ENCODE measurements around the gene RPS24.

RPS24 gene

DNA sequence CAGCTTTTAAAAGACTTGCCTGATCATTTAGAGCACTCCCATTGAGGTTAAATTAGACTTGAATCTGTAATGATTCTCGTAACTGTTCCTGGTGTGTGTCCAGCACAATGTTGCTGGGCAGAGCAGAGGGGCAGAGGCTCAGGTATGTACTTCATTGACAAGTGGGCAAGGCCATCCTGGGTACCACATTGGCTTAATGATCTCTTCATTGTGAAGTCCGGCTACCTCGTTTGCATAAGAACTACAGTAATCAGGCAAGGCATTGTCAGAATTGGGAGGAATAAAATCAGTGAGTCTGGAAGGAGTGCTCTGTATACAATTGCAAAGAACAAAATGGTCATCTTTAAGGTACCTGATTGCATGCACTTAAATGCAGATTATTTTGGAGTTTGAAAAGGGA, 6.1 kb downstream of the RPS24 start:
- no peaks in the 10 kb centered on the region for H3K27me3 ChIP-seq (ENCODE audit: control insufficient read depth, insufficient read depth, low read length)
- H3K4me1 ChIP-seq (ENCODE audit: control insufficient read depth, insufficient read depth, low read length) = peaks cover 3% of the 10 kb centered on the region; the same call in 1 of the 2 replicates
- no peak overlapping the region for H3K4me3 ChIP-seq (ENCODE audit: low read length)
- no peak overlapping the region for H3K27ac ChIP-seq (ENCODE audit: low read length)
- no CpG with 5 or more reads among the region's 3 CpGs for WGBS (ENCODE audit: insufficient coverage, insufficient read length)
- no peak for DNase-seq (ENCODE audit: low read depth, low spot score)
- H3K9me3 ChIP-seq (ENCODE audit: control insufficient read depth, insufficient read depth, low read length) = no peaks in the 10 kb centered on the region
- H3K36me3 ChIP-seq (ENCODE audit: control insufficient read depth, insufficient read depth, low read length) = peaks cover 47% of the 10 kb centered on the region; the same call in 1 of the 2 replicates

DNA sequence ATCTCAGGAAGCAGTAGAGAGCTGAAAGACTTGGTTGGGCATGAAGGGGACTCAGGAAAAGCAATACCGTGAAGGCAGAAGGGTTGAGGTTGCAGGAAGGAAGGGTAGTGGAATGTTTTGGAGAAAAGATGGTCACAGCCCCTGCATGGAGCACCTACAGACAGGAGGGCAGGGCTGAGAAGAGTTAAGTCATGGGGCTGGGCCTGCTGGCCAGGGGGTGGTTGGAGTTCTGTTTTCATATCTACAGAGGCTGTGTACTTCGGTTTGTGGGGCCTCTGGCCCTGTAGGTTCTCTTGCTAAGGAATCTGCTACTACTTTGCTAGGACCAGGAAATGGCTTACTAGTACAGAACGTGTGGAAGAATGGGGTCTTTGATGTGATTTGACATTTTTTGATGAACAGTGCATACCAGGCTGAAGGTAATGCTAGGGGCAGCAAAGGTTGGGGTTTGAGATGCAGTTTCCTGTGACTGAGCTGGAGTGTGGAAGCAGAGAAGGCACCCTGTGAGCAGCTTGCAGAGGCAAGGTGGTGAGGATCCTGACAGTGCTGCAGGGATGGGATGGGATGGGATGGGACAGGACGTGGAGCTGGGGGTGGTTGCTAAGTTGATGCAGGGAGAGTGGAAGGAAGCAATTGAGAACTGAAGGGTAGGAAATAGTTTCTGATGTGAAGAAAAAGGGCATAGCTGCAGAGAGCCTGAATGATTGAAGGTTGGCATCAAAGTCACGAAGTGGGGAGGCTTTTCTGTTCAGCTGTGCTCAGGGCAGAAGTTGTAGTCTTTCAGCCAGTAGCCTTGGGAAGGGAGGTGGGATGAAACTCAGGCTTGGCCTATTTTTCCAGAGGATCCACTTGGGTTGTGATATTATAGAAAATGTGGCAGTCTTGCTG, 7.8 kb downstream of the RPS24 start:
- no CpG with 5 or more reads among the region's 5 CpGs for WGBS (ENCODE audit: insufficient coverage, insufficient read length)
- Histone ChIP-seq H3K4me1 (ENCODE audit: control insufficient read depth, insufficient read depth, low read length) (no peaks in the 10 kb centered on the region; the same call in 1 of the 2 replicates), H3K36me3 (ENCODE audit: control insufficient read depth, insufficient read depth, low read length) (peaks cover 34% of the 10 kb centered on the region; the same call in 1 of the 2 replicates), H3K27me3 (ENCODE audit: control insufficient read depth, insufficient read depth, low read length) (no peaks in the 10 kb centered on the region), H3K9me3 (ENCODE audit: control insufficient read depth, insufficient read depth, low read length) (no peaks in the 10 kb centered on the region), H3K4me3 (ENCODE audit: low read length) (no peak overlapping the region), H3K27ac (ENCODE audit: low read length) (no peak overlapping the region)
- DNase-seq (ENCODE audit: low read depth, low spot score) = no peak

DNA sequence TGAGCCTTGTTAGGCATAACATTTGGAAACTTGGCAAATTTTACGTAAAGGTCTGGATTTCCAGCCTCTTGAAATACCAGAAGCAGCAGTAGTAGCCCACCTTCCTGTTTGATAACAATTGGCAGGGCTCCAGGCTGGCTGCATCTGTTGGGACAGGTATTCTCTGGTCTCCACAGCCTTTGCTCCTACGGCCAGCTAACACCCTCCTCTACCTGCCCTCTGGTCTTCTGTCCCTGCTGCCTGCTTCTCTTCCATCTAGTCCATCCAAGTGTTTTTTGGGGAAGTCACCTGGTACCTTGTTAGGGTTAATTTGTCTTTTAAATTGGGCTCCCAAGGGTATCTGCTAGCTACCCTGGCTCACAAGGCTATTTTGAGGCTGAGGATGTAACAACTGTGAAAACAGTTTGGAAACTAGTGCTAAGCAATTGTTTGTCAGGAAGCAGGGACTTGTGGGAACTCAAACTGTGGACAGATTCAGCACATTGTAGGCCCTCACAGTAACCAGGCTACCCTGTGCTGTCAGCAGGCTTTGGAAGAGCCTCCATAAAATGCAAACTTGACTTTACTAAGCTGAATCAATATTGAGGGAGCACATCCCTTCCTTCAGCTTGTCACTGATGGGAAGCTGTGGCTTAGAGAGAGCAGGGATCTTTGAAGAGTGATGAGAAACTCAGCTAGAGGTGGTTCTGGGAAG, 8.5 kb downstream of the RPS24 start:
- DNase-seq (ENCODE audit: low read depth, low spot score) = no peak
- H3K36me3 ChIP-seq (ENCODE audit: control insufficient read depth, insufficient read depth, low read length) = peaks cover 28% of the 10 kb centered on the region; the same call in 1 of the 2 replicates

DNA sequence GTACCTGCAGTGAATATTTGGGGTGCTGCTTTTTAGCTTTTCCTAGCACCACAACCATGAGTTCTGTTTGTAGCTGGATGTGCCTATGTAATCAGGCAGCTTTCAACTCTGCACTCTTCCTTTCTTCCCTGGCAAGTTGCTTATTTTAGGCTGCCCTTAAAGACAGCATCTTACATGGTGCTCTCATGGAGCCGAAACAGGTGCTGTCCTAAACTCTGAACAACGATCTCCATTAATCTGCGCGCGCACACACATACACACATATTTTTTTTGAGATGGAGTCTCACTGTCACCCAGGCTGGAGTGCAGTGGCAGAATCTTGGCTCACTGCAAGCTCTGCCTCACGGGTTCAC, 9.1 kb downstream of the RPS24 start:
- no peaks in the 10 kb centered on the region for H3K27me3 ChIP-seq (ENCODE audit: control insufficient read depth, insufficient read depth, low read length)
- H3K4me3 ChIP-seq (ENCODE audit: low read length) = no peak overlapping the region
- H3K4me1 ChIP-seq (ENCODE audit: control insufficient read depth, insufficient read depth, low read length) = peaks cover 2% of the 10 kb centered on the region; the same call in 1 of the 2 replicates
- no peak for DNase-seq (ENCODE audit: low read depth, low spot score)
- no CpG with 5 or more reads among the region's 6 CpGs for WGBS (ENCODE audit: insufficient coverage, insufficient read length)
- no peak overlapping the region for H3K27ac ChIP-seq (ENCODE audit: low read length)
- H3K9me3 ChIP-seq (ENCODE audit: control insufficient read depth, insufficient read depth, low read length) = no peaks in the 10 kb centered on the region
- H3K36me3 ChIP-seq (ENCODE audit: control insufficient read depth, insufficient read depth, low read length) = peaks cover 24% of the 10 kb centered on the region; the same call in 1 of the 2 replicates

More for the DNA sequence above, 8.5 kb downstream of the RPS24 start:
- no CpG with 5 or more reads among the region's 2 CpGs for WGBS (ENCODE audit: insufficient coverage, insufficient read length)
- no peaks in the 10 kb centered on the region for H3K9me3 ChIP-seq (ENCODE audit: control insufficient read depth, insufficient read depth, low read length)
- no peak overlapping the region for H3K27ac ChIP-seq (ENCODE audit: low read length)
- no peaks in the 10 kb centered on the region; the same call in 1 of the 2 replicates for H3K4me1 ChIP-seq (ENCODE audit: control insufficient read depth, insufficient read depth, low read length)
- no peak overlapping the region for H3K4me3 ChIP-seq (ENCODE audit: low read length)
- no peaks in the 10 kb centered on the region for H3K27me3 ChIP-seq (ENCODE audit: control insufficient read depth, insufficient read depth, low read length)

DNA sequence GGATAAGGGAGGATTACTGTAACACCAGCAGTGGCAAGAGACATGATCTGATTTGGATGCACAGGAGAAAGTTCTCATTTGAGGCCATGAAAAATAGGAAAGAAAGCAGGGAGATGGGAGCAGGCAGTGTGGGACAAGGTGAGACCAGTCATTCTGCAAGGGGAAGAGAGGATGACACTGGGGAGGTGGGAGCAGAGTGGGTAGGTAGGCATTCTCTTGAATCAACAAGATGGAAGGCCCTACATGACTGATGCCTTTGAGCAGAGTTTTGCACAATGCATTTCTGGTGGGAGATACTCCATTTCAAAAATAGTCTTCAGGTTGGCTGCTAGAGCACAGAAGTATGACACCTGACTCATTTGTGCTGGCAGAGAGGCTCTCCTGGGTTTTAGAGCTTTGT, 10.5 kb downstream of the RPS24 start:
- Histone ChIP-seq H3K27ac (ENCODE audit: low read length) (no peak overlapping the region), H3K9me3 (ENCODE audit: control insufficient read depth, insufficient read depth, low read length) (no peaks in the 10 kb centered on the region), H3K27me3 (ENCODE audit: control insufficient read depth, insufficient read depth, low read length) (no peaks in the 10 kb centered on the region), H3K4me1 (ENCODE audit: control insufficient read depth, insufficient read depth, low read length) (peaks cover 2% of the 10 kb centered on the region; the same call in 1 of the 2 replicates), H3K4me3 (ENCODE audit: low read length) (no peak overlapping the region), H3K36me3 (ENCODE audit: control insufficient read depth, insufficient read depth, low read length) (peaks cover 17% of the 10 kb centered on the region; the same call in 1 of the 2 replicates)
- DNase-seq (ENCODE audit: low read depth, low spot score) = no peak

DNA sequence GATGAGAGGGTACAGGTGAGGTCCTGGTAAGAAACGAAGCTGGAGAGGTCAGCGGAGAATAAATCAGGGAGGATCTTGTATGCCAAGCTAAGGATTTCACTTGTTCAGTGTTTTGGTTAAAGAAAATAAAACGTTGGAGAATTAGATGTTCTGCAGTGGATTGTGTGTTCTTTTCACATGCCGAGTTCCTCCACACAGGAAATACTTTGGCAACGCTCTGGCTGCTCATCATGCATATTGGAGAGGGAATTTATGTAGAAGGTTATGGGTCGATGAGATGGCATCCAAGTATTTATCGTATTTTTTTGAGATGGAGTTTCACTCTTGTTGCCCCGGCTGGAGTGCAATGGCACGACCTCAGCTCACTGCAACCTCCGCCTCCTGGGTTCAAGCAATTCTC, 11.0 kb downstream of the RPS24 start:
- no peak for DNase-seq (ENCODE audit: low read depth, low spot score)
- Histone ChIP-seq H3K9me3 (ENCODE audit: control insufficient read depth, insufficient read depth, low read length) (no peaks in the 10 kb centered on the region), H3K4me3 (ENCODE audit: low read length) (no peak overlapping the region), H3K27me3 (ENCODE audit: control insufficient read depth, insufficient read depth, low read length) (no peaks in the 10 kb centered on the region), H3K36me3 (ENCODE audit: control insufficient read depth, insufficient read depth, low read length) (peaks cover 17% of the 10 kb centered on the region; the same call in 1 of the 2 replicates), H3K27ac (ENCODE audit: low read length) (no peak overlapping the region), H3K4me1 (ENCODE audit: control insufficient read depth, insufficient read depth, low read length) (peaks cover 2% of the 10 kb centered on the region; the same call in 1 of the 2 replicates)
- WGBS (ENCODE audit: insufficient coverage, insufficient read length) = 100% methylated on average over 2 of the region's 10 CpGs

DNA sequence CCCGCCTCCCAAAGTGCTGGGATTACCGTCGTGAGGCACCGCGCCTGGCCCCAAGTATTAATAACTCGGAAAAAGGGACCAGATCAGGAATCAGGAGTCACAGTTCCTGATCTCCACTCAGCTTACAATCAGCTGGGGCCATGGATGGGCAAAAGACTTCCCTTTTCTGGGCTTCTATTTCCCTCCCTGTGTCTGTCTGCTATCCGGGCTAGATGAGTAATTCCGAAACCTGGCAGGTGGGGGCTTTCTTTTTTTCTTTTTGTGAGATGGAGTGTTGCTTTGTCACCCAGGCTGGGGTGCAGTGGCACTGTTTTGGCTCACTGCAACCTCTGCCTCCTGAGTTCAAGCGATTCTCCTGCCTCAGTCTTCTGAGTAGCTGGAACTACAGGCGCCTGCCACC, 11.6 kb downstream of the RPS24 start:
- Histone ChIP-seq H3K9me3 (ENCODE audit: control insufficient read depth, insufficient read depth, low read length) (no peaks in the 10 kb centered on the region), H3K36me3 (ENCODE audit: control insufficient read depth, insufficient read depth, low read length) (peaks cover 17% of the 10 kb centered on the region; the same call in 1 of the 2 replicates), H3K27ac (ENCODE audit: low read length) (no peak overlapping the region), H3K4me1 (ENCODE audit: control insufficient read depth, insufficient read depth, low read length) (peaks cover 2% of the 10 kb centered on the region; the same call in 1 of the 2 replicates), H3K4me3 (ENCODE audit: low read length) (no peak overlapping the region), H3K27me3 (ENCODE audit: control insufficient read depth, insufficient read depth, low read length) (no peaks in the 10 kb centered on the region)
- WGBS (ENCODE audit: insufficient coverage, insufficient read length) = no CpG with 5 or more reads among the region's 10 CpGs
- DNase-seq (ENCODE audit: low read depth, low spot score) = no peak

DNA sequence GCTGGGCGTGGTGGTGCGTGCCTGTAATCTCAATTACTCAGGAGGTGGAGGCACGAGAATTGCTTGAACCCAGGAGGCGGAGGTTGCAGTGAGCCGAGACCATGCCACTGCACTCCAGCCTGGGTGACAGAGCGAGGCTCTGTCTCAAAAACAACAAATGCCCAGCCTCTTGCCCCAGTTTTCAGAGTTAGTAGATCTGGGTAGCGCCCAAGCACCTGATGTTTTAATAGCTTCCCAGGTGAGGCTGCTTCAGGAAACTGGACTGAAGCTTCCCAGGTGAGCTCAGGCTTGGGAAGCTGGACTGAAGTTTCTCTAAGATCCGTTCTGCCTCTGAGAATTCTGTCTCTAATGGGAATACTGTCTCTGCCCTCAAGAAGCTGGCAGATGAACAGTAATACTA, 12.2 kb downstream of the RPS24 start:
- Histone ChIP-seq H3K36me3 (ENCODE audit: control insufficient read depth, insufficient read depth, low read length) (peaks cover 12% of the 10 kb centered on the region; the same call in 1 of the 2 replicates), H3K4me1 (ENCODE audit: control insufficient read depth, insufficient read depth, low read length) (peaks cover 2% of the 10 kb centered on the region; the same call in 1 of the 2 replicates), H3K27ac (ENCODE audit: low read length) (no peak overlapping the region), H3K27me3 (ENCODE audit: control insufficient read depth, insufficient read depth, low read length) (no peaks in the 10 kb centered on the region), H3K9me3 (ENCODE audit: control insufficient read depth, insufficient read depth, low read length) (no peaks in the 10 kb centered on the region), H3K4me3 (ENCODE audit: low read length) (no peak overlapping the region)
- DNase-seq (ENCODE audit: low read depth, low spot score) = no peak
- WGBS (ENCODE audit: insufficient coverage, insufficient read length) = no CpG with 5 or more reads among the region's 8 CpGs

DNA sequence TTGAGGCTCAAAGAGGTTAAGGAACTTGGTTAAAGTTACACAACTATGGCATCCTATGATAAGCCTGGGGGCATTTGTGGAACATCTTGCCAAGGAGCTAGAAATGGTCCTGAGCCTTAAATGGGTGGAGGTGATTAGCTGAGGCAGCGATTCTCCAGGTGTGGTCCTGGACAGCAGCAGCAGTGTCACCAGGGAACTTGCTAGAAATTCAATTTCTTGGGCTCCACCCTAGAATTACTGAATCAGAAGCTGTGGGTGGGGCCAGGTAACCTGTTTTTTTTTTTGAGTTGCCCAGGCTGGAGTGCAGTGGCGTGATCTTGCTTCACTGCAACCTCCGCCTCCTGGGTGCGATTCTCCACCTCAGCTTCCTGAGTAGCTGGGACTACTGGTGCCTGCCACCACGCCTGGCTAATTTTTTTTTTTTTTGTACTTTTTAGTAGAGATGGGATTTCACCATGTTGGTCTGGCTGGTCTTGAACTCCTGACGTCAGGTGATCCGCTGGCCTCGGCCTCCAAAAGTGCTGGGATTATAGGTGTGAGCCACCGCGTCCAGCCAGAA, 13.1 kb downstream of the RPS24 start:
- Histone ChIP-seq H3K4me3 (ENCODE audit: low read length) (no peak overlapping the region), H3K27ac (ENCODE audit: low read length) (no peak overlapping the region), H3K27me3 (ENCODE audit: control insufficient read depth, insufficient read depth, low read length) (no peaks in the 10 kb centered on the region), H3K4me1 (ENCODE audit: control insufficient read depth, insufficient read depth, low read length) (peaks cover 2% of the 10 kb centered on the region; the same call in 1 of the 2 replicates), H3K36me3 (ENCODE audit: control insufficient read depth, insufficient read depth, low read length) (peaks cover 3% of the 10 kb centered on the region; the same call in 1 of the 2 replicates), H3K9me3 (ENCODE audit: control insufficient read depth, insufficient read depth, low read length) (no peaks in the 10 kb centered on the region)
- WGBS (ENCODE audit: insufficient coverage, insufficient read length) = no CpG with 5 or more reads among the region's 10 CpGs
- no peak for DNase-seq (ENCODE audit: low read depth, low spot score)

DNA sequence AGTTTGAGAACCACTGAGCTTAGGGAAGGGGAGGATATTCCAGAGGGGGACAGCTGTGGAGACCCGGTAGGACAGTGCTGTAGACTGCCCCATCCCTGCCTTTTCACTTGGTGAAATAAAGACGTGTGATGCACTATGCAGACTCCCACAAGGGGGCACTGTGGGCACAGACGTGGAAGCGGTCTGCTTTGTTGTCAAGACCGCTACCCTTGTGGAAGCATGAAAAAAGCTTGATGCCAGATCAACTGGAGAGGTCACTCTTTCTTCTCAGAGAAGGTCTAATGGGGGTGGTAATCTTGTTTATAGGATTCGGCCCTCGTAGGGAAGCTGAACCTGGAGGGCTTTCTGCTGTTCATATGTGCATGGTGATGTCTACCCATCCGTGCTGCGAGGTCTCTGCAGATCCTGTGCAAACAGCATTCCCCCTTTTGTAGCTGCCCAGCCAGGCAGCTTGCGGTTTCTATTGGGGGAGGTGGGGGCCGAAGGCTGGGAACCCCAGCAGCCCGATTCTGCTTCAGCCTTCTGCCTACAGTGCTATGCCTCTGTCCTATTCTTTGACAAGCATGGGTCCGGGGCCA, 13.7 kb downstream of the RPS24 start:
- WGBS (ENCODE audit: insufficient coverage, insufficient read length) = no CpG with 5 or more reads among the region's 13 CpGs
- H3K27me3 ChIP-seq (ENCODE audit: control insufficient read depth, insufficient read depth, low read length) = no peaks in the 10 kb centered on the region
- peaks cover 2% of the 10 kb centered on the region for H3K4me1 ChIP-seq (ENCODE audit: control insufficient read depth, insufficient read depth, low read length)
- H3K36me3 ChIP-seq (ENCODE audit: control insufficient read depth, insufficient read depth, low read length) = no peaks in the 10 kb centered on the region; the same call in 1 of the 2 replicates
- H3K27ac ChIP-seq (ENCODE audit: low read length) = no peak overlapping the region
- H3K4me3 ChIP-seq (ENCODE audit: low read length) = no peak overlapping the region
- no peaks in the 10 kb centered on the region for H3K9me3 ChIP-seq (ENCODE audit: control insufficient read depth, insufficient read depth, low read length)
- no peak for DNase-seq (ENCODE audit: low read depth, low spot score)

Measured in iPS DF 6.9 (cell line).